ENCODE results near the gene RAB31.
"Not testable (repeated sequence)": the region's sequence is repeated elsewhere in the genome, so short reads cannot be mapped to it uniquely, and the experiment has no call there.

RAB31 gene

GRCh38 chr18:9870431-9871008, 162.4 kb downstream of the RAB31 start:
- DNase-seq, result no peak

- DNase-seq, result no peak
Observed at GRCh38 chr18:9871244-9871746, 163.2 kb downstream of the RAB31 start.

- DNase-seq, result no peak
Observed at GRCh38 chr18:9872823-9873222, 164.7 kb downstream of the RAB31 start.

- no peak for DNase-seq
Observed at GRCh38 chr18:9874728-9875127, 166.6 kb downstream of the RAB31 start.

- no peak for DNase-seq
Observed at GRCh38 chr18:9876212-9876866, 168.2 kb downstream of the RAB31 start.

- no peak for DNase-seq
Observed at GRCh38 chr18:9876867-9877654, 169.0 kb downstream of the RAB31 start.

- no peak for DNase-seq
Observed at GRCh38 chr18:9877655-9878014, 169.5 kb downstream of the RAB31 start.

- no peak for DNase-seq
Observed at GRCh38 chr18:9878095-9878494, 170.0 kb downstream of the RAB31 start.

- DNase-seq, result no peak
Observed at GRCh38 chr18:9878783-9879242, 170.7 kb downstream of the RAB31 start.

- DNase-seq, result no peak
Observed at GRCh38 chr18:9884090-9884489, 176.0 kb downstream of the RAB31 start.

GRCh38 chr18:9884532-9885140, 176.5 kb downstream of the RAB31 start:
- DNase-seq, result no peak

- no peak for DNase-seq
Observed at GRCh38 chr18:9885170-9886004, 177.3 kb downstream of the RAB31 start, which contains the start of gene TXNDC2. TSS of gene TXNDC2 (plus strand) at chr18:9885973. CDS start at chr18:9886681, 708 bp downstream.

GRCh38 chr18:9886005-9886348, 177.9 kb downstream of the RAB31 start:
- DNase-seq, result no peak

- no peak for DNase-seq
Observed at GRCh38 chr18:9887992-9888391, 179.9 kb downstream of the RAB31 start.

GRCh38 chr18:9890196-9890595, 182.1 kb downstream of the RAB31 start:
- no peak for DNase-seq

- DNase-seq, result no peak
Observed at GRCh38 chr18:9890957-9891356, 182.9 kb downstream of the RAB31 start.

- not testable (repeated sequence) for DNase-seq
Observed at GRCh38 chr18:9891515-9891914, 183.4 kb downstream of the RAB31 start.

- no peak for DNase-seq
Observed at GRCh38 chr18:9894454-9895068, 186.5 kb downstream of the RAB31 start.

GRCh38 chr18:9897129-9897528, 189.0 kb downstream of the RAB31 start:
- no peak for DNase-seq

- not testable (repeated sequence) for DNase-seq
Observed at GRCh38 chr18:9897787-9898291, 189.7 kb downstream of the RAB31 start.

- DNase-seq, result no peak
Observed at GRCh38 chr18:9898792-9899549, 190.9 kb downstream of the RAB31 start.
